ENCODE measurements around the gene AICDA. TPM values are rescaled to one million over a fixed set of nuclear protein-coding genes. Genes with fewer than 3 reads are reported as not detected.

AICDA gene
- total and polyA plus RNA-seq, 7 donors, result 0.04 TPM; not detected in 6

GRCh38 chr12:8556531-8557097 is 56.0 kb downstream of the AICDA start:
- ATAC-seq (no peak), DNase-seq (no peak)
- no peaks in the 10 kb centered on the region for H3K27me3 ChIP-seq (ENCODE audit: insufficient read depth in 3 of 3, low read length in 2 of 3)
- no peaks in the 10 kb centered on the region for H3K36me3 ChIP-seq (ENCODE audit: insufficient read depth in 1 of 2, low read depth in 1 of 2)
- H3K4me3 ChIP-seq, result no peak overlapping the region
- 54 to 65% (median 55%) methylated on average over 2 of the region's 2 CpGs for WGBS, 3 donors
- H3K9me3 ChIP-seq, result no peaks in the 10 kb centered on the region
- no peaks in the 10 kb centered on the region for H3K4me1 ChIP-seq
- no peak for TF ChIP-seq CTCF (IDR thresholded peaks at IDR 0.05)
- intact Hi-C loops (cut with DNase I), result no loop called here
- no peak overlapping the region for H3K27ac ChIP-seq

- H3K27ac ChIP-seq, result no peak overlapping the region
- DNase-seq (no peak), ATAC-seq (no peak)
- intact Hi-C loops (cut with DNase I), result no loop called here
- H3K27me3 ChIP-seq (ENCODE audit: insufficient read depth in 3 of 3, low read length in 2 of 3), result no peaks in the 10 kb centered on the region
- 83 to 90% (median 85%) methylated on average over 5 of the region's 5 CpGs for WGBS, 3 donors
- no peaks in the 10 kb centered on the region for H3K9me3 ChIP-seq
- no peak overlapping the region for H3K4me3 ChIP-seq
- no peak for TF ChIP-seq CTCF (IDR thresholded peaks at IDR 0.05)
- no peaks in the 10 kb centered on the region for H3K4me1 ChIP-seq
- no peaks in the 10 kb centered on the region for H3K36me3 ChIP-seq (ENCODE audit: insufficient read depth in 1 of 2, low read depth in 1 of 2)
These were observed 58.0 kb downstream of the AICDA start for GRCh38 chr12:8554451-8555195.

- Histone ChIP-seq H3K4me1 (no peaks in the 10 kb centered on the region), H3K4me3 (no peak overlapping the region), H3K27ac (no peak overlapping the region), H3K9me3 (no peaks in the 10 kb centered on the region), H3K27me3 (ENCODE audit: insufficient read depth in 3 of 3, low read length in 2 of 3) (no peaks in the 10 kb centered on the region), H3K36me3 (ENCODE audit: insufficient read depth in 1 of 2, low read depth in 1 of 2) (no peaks in the 10 kb centered on the region)
- intact Hi-C loops (cut with DNase I), result no loop called here
- ATAC-seq, result no peak
- WGBS, 3 donors, result 53 to 61% (median 55%) methylated on average over 6 of the region's 6 CpGs
- TF ChIP-seq CTCF (IDR thresholded peaks at IDR 0.05), result no peak
- no peak for DNase-seq
These were observed 59.5 kb downstream of the AICDA start for GRCh38 chr12:8553088-8553627.

Other genes starting within 250 kb of the AICDA start
- gene CLEC6A, start 156.9 kb downstream of the AICDA start, total RNA-seq, result not detected
- gene CLEC6A, start 156.9 kb downstream of the AICDA start, polyA plus RNA-seq, result not detected
- gene CLEC4D, start 99.4 kb downstream of the AICDA start, total RNA-seq, result under 1 TPM in 1 of 4 donors, not detected in 3; 0.34 TPM
- under 1 TPM in 2 of 3 donors, not detected in 1; 0.09 TPM for gene CLEC4D, start 99.4 kb downstream of the AICDA start, polyA plus RNA-seq
- 1 to 10 TPM in 2 of 4 donors, under 1 TPM in 2; 0.37 to 1.1 (median 0.96) TPM for gene CLEC4E, start 72.0 kb downstream of the AICDA start, total RNA-seq
- under 1 TPM; 0.19 to 0.63 (median 0.34) TPM for gene CLEC4E, start 72.0 kb downstream of the AICDA start, polyA plus RNA-seq
- gene MFAP5, start 50.0 kb upstream of the AICDA start, total RNA-seq, result 10 to 100 TPM in 3 of 4 donors, 1 to 10 TPM in 1; 3.4 to 27.9 (median 20.7) TPM
- 10 to 100 TPM; 17.4 to 24.5 (median 23.3) TPM for gene MFAP5, start 50.0 kb upstream of the AICDA start, polyA plus RNA-seq
- 10 to 100 TPM in 2 of 4 donors, 1 to 10 TPM in 2; 4.6 to 19.1 (median 11.2) TPM for gene RIMKLB, start 85.1 kb upstream of the AICDA start, total RNA-seq
- gene RIMKLB, start 85.1 kb upstream of the AICDA start, polyA plus RNA-seq, result 1 to 10 TPM; 4.8 to 8.1 (median 5.7) TPM
- under 1 TPM in 1 of 4 donors, not detected in 3; 0.28 TPM for gene A2ML1, start 209.8 kb upstream of the AICDA start, total RNA-seq
- gene A2ML1, start 209.8 kb upstream of the AICDA start, polyA plus RNA-seq, result under 1 TPM in 2 of 3 donors, not detected in 1; 0.09 to 0.11 TPM

Measured in psoas muscle (tissue), 8 donors.